Stomach (tissue), 4 donors: ENCODE data around the gene RAB4B.
"Not testable (repeated sequence)": the region's sequence is repeated elsewhere in the genome, so short reads cannot be mapped to it uniquely, and the experiment has no call there.

Experiments used
- EP300 ChIP-seq: sonication (generic); formaldehyde crosslinking; IDR thresholded peaks from one replicate; pipeline ENCODE4 v1.6.1; 2017; ENCODE audit warnings: antibody characterized with exemption
- TF ChIP-seq, protein P1 (sequence below), 7 experiments: fragments of 450-650 bp in 4 of 7; fragments of 200-600 bp in 3 of 7; sonication (generic) in 3 of 7; IDR thresholded peaks; one replicate each; pipeline ENCODE4 v1.5.1; 2016 to 2019; ENCODE audit warnings: antibody characterized with exemption in 7 of 7, control low read depth in 2 of 7, mild to moderate bottlenecking in 1 of 7

DNA sequence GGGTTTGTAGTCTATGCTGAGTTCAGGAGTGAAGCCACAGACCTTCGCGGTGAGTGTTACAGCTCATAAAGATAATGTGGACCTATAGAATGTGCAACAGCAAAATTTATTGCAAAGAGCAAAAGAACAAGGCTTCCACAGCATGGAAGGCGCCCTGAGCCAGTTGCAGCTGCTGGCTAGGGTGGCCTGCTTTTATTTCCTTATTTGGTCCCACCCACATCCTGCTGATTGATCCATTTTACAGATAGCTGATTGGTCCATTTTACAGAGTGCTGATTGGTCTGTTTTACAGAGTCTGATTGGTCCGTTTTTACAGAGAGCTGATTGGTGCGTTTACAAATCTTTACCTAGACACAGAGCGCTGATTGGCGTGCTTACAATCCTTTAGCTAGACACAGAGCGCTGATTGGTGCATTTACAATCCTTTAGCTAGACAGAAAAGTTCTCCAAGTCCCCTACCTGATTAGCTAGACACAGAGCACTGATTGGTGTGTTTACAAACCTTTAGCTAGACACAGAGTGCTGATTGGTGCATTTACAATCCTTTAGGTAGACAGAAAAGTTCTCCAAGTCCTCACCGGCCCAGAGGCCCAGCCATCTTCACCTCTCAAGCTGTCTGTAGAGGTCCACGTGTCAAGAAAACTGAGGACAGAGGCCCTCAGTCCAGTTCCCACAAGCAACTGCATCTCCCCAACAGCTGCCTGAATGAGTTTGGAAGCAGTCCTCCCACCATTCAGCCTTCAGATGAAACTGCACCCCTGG lies 6.8 kb upstream of the RAB4B start:
- TF ChIP-seq, protein P1, sequence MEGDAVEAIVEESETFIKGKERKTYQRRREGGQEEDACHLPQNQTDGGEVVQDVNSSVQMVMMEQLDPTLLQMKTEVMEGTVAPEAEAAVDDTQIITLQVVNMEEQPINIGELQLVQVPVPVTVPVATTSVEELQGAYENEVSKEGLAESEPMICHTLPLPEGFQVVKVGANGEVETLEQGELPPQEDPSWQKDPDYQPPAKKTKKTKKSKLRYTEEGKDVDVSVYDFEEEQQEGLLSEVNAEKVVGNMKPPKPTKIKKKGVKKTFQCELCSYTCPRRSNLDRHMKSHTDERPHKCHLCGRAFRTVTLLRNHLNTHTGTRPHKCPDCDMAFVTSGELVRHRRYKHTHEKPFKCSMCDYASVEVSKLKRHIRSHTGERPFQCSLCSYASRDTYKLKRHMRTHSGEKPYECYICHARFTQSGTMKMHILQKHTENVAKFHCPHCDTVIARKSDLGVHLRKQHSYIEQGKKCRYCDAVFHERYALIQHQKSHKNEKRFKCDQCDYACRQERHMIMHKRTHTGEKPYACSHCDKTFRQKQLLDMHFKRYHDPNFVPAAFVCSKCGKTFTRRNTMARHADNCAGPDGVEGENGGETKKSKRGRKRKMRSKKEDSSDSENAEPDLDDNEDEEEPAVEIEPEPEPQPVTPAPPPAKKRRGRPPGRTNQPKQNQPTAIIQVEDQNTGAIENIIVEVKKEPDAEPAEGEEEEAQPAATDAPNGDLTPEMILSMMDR (IDR thresholded peaks at IDR 0.05) = not testable (repeated sequence)
- not testable (repeated sequence) for TF ChIP-seq EP300
